Measurements from ENCODE around the gene AK8. TPM values are rescaled to one million over a fixed set of nuclear protein-coding genes. Genes with fewer than 3 reads are reported as not detected.

AK8 gene
- total RNA-seq, 1 donor from 2014 or later = 2.1 TPM

DNA sequence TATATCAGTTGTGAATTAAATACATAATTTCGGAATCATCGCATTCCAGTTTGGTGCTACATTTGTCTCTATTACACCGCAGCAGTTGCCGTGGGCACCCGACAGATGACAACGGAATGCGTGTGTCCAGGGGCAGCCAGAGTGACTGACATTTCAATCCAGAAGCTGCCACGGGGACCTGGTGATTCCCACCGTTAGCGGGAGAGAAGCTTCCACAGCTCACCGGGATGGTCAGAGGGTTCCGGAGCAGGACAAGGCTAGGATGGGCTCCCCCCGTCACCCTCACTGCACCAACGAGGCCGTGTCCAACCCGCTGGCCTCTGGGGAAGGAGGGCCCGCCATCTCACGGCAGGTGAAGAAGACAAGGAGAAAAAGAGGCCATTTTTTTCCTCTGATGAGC lies 121.1 kb downstream of the AK8 start:
- TF ChIP-seq, protein P1, sequence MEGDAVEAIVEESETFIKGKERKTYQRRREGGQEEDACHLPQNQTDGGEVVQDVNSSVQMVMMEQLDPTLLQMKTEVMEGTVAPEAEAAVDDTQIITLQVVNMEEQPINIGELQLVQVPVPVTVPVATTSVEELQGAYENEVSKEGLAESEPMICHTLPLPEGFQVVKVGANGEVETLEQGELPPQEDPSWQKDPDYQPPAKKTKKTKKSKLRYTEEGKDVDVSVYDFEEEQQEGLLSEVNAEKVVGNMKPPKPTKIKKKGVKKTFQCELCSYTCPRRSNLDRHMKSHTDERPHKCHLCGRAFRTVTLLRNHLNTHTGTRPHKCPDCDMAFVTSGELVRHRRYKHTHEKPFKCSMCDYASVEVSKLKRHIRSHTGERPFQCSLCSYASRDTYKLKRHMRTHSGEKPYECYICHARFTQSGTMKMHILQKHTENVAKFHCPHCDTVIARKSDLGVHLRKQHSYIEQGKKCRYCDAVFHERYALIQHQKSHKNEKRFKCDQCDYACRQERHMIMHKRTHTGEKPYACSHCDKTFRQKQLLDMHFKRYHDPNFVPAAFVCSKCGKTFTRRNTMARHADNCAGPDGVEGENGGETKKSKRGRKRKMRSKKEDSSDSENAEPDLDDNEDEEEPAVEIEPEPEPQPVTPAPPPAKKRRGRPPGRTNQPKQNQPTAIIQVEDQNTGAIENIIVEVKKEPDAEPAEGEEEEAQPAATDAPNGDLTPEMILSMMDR (IDR thresholded peaks at IDR 0.05; ENCODE audit: unreplicated experiment) = no peak
- DNase-seq (ENCODE audit: low spot score in 2 of 2, unreplicated experiment in 2 of 2) = peak in 1 of 2 experiments; percentile 16
- H3K27ac Mint-ChIP-seq = no peak overlapping the region
- H3K27me3 Mint-ChIP-seq (ENCODE audit: low read depth) = peaks cover 2% of the 10 kb centered on the region
- peaks cover 17% of the 10 kb centered on the region for H3K4me1 Mint-ChIP-seq
- H3K4me3 Mint-ChIP-seq = no peak overlapping the region
- no peaks in the 10 kb centered on the region for H3K36me3 Mint-ChIP-seq
- no peaks in the 10 kb centered on the region for H3K9me3 Mint-ChIP-seq

DNA sequence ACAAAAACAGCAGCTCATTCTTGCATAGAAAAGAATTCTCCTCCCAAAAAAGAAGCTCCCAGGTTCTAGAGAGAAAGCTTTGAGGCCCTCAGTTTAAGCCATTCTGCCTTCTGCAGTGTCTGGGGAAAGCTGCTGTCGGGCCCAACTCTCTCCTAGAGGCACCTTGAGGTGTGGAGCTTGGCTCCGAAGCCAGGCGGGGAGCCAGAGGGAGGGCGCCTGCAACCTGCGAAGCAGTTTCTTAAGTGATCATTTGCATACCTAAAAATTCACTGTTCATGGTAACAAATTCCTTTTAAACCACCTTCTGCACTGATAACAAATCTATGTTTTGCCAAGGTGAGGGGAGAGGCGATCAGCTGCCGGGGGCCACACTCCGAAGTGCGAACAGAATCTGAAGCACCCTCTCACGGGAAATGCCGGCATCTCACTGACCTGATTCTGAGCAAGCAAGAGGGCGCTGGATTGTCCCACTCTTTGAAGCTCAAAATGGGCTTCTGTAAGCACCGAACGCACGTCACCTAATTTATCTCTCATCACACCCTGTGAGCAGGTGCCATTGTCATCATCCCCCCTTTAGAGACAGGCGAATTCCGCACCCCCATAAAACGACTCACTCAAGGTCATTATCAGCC lies 121.8 kb downstream of the AK8 start:
- Mint-ChIP-seq H3K27ac (no peak overlapping the region), H3K9me3 (no peaks in the 10 kb centered on the region), H3K4me3 (no peak overlapping the region), H3K4me1 (peaks cover 17% of the 10 kb centered on the region), H3K27me3 (ENCODE audit: low read depth) (peaks cover 2% of the 10 kb centered on the region), H3K36me3 (no peaks in the 10 kb centered on the region)
- TF ChIP-seq, protein P1 (IDR thresholded peaks at IDR 0.05; ENCODE audit: unreplicated experiment) = no peak
- peak in 1 of 2 experiments; percentile 34 for DNase-seq (ENCODE audit: low spot score in 2 of 2, unreplicated experiment in 2 of 2)

DNA sequence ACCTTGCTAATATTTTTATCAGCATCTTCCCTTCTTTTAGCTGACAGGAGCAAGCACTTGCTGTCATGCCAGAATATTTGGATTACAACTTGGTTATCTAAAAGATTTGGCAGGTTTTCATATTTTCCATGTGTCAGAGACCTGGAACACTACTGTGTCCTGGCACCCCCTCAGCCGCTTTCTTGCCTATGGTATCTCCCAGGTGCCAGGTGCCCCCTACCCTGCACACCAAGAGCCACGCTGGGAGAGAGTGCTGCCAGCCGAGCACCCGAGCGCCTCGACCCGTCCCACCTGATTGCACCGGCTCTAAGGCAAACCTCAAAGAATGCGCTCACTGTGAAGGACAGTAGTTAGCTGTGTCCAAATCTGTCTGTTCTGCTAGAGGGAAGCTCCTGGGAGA lies 123.0 kb downstream of the AK8 start:
- Mint-ChIP-seq H3K9me3 (no peaks in the 10 kb centered on the region), H3K4me1 (peaks cover 17% of the 10 kb centered on the region), H3K27ac (no peak overlapping the region), H3K36me3 (no peaks in the 10 kb centered on the region), H3K4me3 (no peak overlapping the region), H3K27me3 (ENCODE audit: low read depth) (peaks cover 4% of the 10 kb centered on the region)
- TF ChIP-seq, protein P1 (IDR thresholded peaks at IDR 0.05; ENCODE audit: unreplicated experiment) = no peak
- DNase-seq (ENCODE audit: low spot score in 2 of 2, unreplicated experiment in 2 of 2) = no peak

DNA sequence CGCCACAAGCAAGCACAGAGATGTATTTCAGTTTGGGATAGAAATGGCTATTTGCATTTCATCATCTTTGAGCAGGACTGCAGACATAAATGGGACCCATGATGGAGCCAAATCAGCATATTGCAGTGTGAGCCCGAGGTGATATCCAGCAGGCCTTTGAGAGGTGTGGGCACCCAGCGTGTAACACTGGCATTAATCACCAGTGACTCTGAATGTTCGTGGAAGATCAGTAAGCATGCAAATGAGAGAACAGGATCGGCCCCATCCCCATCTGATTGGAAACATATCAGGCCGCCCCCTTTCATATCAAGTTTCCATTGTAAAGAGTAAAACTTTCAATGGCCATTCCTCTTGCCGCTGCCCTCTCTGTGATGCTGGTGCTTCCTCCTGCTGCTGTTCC lies 123.8 kb downstream of the AK8 start:
- no peaks in the 10 kb centered on the region for H3K9me3 Mint-ChIP-seq
- peaks cover 17% of the 10 kb centered on the region for H3K4me1 Mint-ChIP-seq
- TF ChIP-seq, protein P1 (IDR thresholded peaks at IDR 0.05; ENCODE audit: unreplicated experiment) = no peak
- H3K4me3 Mint-ChIP-seq = no peak overlapping the region
- DNase-seq (ENCODE audit: low spot score in 2 of 2, unreplicated experiment in 2 of 2) = no peak
- H3K27ac Mint-ChIP-seq = no peak overlapping the region
- no peaks in the 10 kb centered on the region for H3K36me3 Mint-ChIP-seq
- peaks cover 4% of the 10 kb centered on the region for H3K27me3 Mint-ChIP-seq (ENCODE audit: low read depth)

DNA sequence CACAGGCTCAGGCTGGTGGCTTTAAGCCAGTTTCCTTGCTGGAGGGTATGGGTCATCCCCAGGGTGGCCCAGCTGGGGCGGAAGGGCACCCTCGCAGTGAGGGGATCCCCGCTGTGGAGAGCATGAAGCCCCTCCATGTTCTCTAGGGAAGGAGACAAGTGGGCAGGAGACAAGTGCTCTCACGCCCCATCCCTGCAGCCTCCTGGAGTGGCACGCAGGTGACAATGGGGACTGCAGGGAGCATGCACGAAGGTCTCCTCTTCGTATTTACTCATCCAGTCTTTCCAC lies 124.5 kb downstream of the AK8 start:
- H3K4me1 Mint-ChIP-seq = peaks cover 17% of the 10 kb centered on the region
- H3K36me3 Mint-ChIP-seq = no peaks in the 10 kb centered on the region
- TF ChIP-seq, protein P1 (IDR thresholded peaks at IDR 0.05; ENCODE audit: unreplicated experiment) = no peak
- no peak overlapping the region for H3K27ac Mint-ChIP-seq
- DNase-seq (ENCODE audit: low spot score in 2 of 2, unreplicated experiment in 2 of 2) = no peak
- H3K9me3 Mint-ChIP-seq = no peaks in the 10 kb centered on the region
- peaks cover 5% of the 10 kb centered on the region for H3K27me3 Mint-ChIP-seq (ENCODE audit: low read depth)
- H3K4me3 Mint-ChIP-seq = no peak overlapping the region
